ENCODE data around the gene DPP6.

DPP6 gene

DNA sequence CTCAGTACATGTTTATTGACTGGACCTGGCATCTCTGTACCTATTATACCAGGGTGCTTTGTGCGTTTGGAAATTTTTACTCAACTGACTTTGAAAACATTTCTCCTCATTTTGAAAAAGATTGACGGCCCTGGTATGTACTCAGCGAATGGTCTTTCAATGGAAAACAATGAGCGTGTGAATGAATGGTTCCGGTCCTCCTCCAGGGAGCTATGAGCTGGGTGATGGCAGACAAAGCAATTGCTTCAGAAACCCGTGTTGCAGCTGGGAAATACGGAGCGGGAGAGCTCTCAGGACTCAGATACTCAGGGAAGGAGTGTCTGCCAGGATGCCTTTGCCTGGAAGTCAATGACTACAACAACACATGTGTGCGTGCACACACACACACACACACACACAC, 824.8 kb downstream of the DPP6 start:
- DNase-seq (ENCODE audit: low read depth in 3 of 3): no peak

DNA sequence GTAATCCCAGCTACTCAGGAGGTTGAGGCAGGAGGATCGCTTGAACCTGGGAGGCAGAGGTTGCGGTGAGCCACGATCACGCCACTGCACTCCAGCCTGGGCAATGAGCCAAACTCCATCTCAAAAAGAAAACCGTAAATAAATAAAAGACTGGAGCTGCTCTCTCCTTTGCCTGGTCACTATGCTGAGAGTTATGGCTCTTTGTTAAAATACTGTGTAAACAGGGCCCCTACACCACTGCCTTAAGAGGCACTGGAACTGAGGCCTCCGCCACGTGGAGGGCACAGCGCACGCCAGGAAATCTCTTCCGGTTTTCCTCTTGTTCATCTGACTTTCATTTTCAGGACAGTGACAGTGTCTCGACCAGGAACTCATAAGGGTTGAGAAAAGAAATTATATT, 827.4 kb downstream of the DPP6 start:
- DNase-seq (ENCODE audit: low read depth in 3 of 3): no peak

DNA sequence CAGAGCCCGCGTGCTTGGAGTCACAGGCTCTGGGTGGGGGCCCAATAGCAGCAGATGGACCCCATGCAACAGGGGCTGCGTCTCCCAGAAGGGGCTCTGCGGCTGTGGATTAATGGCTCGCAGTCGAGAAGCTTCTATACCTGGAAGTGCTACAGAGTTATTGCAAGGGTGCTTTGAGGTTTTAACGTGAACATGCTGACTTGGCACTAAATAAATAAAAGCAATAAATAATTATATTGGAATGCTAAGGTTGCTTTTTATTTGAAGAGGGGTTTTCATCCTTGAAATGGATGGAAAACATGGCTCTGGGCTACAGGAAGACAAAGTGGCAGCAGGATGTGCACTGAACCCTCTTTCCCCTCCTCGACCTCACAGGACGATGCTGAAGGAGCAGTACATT, 828.3 kb downstream of the DPP6 start:
- no peak for DNase-seq (ENCODE audit: low read depth in 3 of 3)

DNA sequence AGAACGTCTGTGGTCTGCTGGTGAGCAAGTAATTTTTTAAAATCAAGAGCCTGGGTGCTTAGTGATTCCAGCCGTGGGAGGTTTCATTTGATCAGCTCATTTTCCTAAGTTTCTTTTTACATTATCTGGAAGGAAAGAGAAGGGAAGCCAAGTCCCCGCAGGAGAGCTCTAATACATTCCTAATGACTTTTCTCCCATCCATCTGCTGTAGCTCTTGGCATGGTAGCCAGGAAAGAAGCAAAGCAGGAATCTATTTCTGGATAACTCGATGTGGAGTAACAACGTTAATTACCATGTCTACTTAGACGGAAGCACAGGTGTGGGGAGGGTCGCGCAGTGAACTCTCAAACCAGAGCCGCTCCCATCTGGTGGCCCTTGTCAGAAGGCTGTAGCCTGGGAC, 828.8 kb downstream of the DPP6 start:
- DNase-seq (ENCODE audit: low read depth in 3 of 3): no peak

DNA sequence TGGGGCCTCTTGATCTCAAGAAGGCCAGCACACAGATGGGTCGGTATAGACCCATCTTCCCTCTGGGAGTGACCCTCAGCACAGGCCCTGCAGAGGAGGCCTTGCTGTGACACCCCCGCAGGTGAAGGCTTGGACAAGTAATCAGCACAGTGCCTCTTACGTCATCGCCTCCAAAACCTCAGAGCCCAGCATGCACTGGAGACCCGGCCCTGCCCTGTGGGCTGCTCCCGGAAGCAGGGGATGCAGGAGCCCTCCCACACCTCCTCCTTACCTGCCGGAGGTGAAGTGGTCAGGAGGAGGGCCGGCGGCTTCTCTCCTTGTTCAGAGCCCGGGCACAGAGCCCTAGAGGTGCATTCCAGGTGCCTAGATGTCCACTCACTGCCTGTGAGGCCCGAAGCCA, 829.3 kb downstream of the DPP6 start:
- DNase-seq (ENCODE audit: low read depth in 3 of 3): no peak

DNA sequence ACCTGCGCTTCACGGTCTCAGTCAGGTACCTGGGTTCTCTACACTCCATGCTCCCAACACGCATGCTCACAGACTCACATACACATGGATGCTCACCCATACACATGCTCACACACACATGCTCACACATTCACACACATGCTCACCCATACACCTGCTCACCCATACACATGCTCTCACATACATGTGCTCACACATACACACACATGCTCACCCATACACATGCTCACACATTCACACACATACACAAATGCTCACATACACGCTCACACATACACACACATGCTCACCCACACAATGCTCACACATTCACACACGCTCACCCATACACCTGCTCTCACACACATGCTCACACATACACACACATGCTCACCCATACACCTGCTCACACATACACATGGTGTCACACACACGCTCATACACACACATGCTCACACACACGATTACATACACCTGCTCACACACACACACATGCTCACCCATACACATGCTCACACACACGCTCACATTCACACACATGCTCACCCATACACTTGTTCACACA, 830.8 kb downstream of the DPP6 start:
- DNase-seq (ENCODE audit: low read depth in 3 of 3): no peak

DNA sequence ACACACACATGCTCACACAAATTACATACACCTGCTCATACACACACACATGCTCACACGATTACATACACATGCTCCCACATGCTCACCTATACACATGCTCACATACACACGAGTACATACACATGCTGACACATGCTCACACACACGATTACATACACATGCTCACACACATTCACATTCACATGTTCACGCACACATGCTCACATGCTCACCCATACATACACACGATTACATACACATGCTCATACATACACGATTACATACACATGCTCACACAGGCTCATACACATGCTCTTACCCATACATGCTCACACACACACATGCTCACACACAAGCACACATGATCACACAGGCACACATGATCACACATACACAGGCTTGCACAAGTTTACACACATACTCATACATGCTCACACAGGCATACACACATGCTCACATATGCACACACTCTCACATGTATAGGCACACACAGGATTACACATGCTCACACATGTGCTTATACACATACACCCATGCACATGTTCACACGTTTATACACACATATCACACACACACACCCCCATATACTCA, 832.2 kb downstream of the DPP6 start:
- no peak for DNase-seq (ENCODE audit: low read depth in 3 of 3)

DNA sequence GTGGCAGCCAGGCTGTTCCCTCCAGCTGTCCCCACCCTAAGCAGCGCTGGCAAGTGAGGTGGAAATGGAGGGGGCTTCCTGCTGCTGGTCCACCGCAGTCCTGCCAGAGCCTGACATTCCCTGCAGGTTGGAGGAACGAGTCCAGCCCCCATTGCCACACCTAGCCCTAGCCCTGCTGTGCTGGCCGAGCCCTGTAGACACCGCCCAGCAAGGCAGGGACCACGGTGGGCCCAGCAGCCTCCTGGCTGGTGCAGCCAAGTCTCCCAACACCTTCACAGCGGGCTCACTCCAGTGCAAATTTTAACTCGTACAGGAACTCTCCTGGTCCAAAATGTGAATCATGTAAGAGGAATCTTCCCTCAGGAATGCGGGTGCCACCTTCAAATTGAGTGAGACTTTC, 834.4 kb downstream of the DPP6 start:
- no peak for DNase-seq (ENCODE audit: low read depth in 3 of 3)

DNA sequence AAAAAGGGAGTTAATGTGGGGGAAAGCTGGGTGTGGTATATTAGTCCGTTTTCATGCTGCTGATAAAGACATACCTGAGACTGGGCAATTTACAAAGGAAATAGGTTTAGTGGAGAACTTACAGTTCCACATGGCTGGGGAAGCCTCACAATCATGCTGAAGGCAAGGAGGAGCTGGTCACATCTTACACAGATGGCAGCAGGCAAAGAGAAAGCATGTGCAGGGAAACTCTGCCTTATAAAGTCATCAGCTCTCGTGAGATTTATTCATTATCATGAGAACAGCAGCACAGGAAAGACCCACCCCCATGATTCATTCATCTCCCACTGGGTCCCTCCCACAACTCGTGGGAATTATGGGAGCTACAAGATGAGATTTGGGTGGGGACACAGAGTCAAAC, 836.5 kb downstream of the DPP6 start:
- DNase-seq (ENCODE audit: low read depth in 3 of 3): no peak

DNA sequence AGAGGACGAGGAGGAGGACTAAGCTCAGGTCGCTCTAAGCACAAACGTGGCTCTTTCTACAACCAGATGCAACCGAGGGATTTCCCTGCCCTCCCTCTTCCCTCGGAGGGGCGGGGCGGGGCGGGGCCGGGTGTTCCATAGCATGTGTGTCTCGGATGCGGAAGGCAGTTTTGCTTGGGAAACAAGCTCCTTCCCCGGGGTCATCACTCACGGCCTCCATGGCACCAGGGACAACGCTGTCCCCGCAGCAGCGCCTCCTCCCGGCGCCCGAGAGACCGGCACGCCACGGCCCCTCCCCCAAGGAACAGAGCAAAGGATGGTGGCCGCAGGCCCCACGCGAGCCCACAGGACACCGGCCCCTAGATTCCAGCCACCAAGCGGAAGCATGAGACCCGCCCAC, 840.3 kb downstream of the DPP6 start:
- DNase-seq (ENCODE audit: low read depth in 3 of 3): no peak

DNA sequence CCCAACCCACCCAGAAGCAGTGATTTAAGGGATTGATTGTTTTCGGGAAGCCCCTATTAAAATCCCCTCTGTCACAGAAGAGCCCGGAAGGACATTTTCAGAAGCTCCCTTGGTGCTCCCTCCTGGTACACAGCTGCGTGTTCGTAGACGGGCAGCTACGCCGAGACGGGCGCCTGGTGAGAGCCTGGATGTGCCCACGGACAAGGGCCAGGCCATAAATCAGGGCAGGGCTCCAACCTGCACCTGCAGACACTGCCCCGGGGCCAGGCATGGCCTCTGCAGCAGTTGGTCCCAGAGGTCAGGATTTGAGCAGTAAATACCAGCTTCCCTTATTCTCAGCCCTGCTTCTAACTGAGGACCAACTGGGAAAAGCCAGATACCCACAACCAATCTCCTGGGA, 843.9 kb downstream of the DPP6 start:
- DNase-seq (ENCODE audit: low read depth in 3 of 3): no peak

DNA sequence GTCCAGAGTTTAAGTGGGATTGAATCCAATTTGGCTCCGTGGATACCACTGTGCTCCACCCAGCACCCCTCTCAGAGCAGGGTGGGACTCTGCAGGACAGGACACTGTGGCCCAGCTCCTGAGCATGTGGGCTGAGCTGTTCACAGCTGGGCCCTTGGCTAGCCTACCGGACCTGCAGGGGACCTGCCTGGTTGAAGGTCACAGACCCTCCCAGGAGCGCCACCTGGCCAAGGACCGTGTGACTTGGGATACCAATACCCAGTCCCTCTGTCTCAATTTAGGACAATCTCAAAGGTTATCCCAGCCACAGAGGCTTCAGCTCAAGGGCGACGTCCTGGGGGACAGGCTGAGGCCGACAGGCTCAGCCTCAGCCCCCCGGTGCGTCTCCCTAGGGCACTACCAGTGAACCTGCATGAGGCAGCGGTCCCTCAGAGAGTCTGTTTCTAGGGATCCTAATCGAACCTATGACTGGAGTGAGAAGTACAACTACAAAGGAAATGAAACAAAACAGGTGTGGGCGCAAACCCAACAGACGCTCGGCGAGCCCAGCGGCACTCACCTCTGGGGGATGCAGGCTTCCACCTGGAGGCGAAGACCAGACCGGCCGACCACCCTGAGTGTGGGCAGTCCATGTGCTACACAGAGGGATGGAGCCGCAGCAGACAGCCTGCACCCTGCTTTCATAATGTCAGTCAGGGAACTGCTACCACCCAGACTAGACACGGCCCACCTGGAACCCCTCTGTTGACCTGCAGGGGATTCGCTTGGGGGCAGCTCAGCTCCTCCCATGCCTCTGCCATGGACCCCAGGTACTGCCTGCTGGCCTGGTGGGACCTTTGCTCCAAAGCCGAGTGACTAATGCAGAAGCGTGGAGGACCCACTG, 847.0 kb downstream of the DPP6 start:
- no peak for DNase-seq (ENCODE audit: low read depth in 3 of 3)

DNA sequence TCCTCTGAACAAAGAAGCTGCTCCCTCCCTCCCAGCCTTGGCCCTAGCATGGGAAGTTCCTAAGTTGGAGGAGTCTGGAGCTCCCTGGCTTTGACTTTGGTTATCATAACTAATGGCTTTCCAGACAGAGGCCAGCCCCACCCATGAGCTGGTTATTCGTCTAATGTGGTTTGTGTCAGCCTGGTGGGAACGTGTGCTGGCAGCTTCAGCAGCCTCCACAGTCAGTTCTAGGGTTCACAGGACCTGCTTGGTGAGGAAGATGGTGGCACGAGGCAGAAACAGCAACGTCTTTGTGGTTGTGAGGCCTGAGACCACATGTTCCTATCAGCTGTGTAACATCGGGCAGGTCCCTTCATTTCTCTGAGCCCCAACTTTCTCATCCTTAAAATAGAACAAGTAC, 847.7 kb downstream of the DPP6 start:
- no peak for DNase-seq (ENCODE audit: low read depth in 3 of 3)

DNA sequence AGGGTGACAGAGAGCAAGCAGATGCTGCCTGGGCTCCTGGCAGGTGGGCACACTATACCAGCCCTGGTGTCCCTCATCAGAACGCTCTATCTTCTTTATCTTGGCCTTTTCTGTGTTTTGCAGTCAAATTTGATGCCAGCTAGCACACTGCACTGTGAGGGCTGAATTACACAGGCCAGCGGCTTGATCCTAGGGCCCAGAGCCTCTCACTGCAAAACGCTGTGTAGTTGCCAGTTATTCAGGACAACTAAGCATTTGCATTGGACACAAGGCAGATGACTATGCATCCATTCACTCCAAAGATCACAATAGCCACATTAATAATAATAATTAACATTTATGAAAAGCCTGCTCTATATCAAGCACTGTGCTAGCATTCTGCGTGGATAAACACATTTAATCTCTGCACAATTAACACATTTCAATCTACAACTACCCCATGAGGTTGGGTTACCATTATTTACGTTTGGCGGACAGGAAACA, 850.4 kb downstream of the DPP6 start:
- no peak for DNase-seq (ENCODE audit: low read depth in 3 of 3)

DNA sequence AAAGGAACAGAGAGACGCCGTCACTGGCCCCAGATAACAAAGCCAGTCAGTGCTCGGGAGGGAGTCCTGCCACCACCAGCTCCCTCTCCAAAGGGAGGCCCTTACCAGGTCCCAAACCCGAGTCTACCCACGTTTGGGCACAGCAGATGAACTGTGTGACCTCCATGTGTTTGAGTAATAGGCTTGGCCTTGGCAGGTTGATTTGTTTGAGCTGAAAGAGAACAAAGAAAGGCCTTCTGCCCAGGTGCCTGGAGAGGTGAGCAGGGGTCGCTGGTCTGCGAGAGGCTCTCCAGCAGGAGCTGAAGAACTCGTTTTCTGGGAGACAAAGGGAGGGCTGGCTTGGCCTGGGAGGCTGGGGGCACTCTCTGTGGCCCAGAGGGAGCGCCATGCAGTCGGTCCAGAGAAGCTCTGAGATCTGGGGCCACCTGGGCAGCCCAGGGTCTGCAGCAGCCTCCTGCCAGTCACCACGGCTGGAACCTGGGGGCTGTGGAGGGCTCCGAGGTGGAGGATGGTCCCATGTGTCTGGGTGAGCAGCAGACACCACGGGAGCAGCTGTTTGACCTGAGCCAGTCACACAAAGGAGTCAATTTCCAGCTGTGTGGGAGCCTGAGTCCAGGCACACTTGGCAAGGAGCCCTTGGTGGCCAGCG, 851.0 kb downstream of the DPP6 start:
- DNase-seq (ENCODE audit: low read depth in 3 of 3): no peak

DNA sequence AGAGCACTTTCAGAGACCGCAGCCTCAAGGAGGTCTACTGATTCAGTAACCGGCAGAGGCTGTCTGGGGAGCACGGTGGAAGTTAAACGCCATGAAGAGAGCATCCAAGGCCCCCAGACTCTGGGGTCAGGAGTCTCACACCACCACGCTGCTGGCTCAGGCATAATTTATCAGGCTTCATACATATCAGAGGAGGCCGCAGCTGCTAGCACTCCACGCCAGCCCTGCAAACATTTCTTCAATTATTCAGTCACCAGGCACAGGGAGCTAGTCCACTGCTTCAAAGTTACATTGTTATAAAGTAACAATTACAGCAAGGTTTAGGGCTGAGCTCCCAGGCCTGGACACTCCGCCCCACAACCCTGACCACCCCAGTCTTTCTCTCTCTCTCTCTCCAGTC, 852.9 kb downstream of the DPP6 start:
- no peak for DNase-seq (ENCODE audit: low read depth in 3 of 3)

DNA sequence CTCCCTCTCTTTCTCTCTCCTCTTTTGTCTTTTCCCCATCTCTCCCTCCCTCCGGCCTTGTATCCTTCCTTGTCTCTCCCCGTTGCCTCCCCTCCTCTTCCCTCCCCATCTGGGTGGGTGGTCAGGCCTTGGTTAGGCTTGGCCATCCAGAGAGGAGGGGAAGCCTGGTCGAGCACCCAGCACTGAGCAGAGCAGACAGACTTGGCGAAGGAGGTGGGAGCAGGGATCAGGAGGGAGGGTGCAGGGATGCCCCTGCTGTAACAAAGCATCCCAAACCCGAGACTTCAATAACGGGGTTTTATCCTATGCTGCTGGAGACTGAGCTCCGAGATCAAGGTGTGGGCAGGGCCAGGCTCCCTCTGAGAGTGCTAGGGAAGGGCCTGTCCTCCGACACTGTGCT, 853.4 kb downstream of the DPP6 start:
- DNase-seq (ENCODE audit: low read depth in 3 of 3): no peak

DNA sequence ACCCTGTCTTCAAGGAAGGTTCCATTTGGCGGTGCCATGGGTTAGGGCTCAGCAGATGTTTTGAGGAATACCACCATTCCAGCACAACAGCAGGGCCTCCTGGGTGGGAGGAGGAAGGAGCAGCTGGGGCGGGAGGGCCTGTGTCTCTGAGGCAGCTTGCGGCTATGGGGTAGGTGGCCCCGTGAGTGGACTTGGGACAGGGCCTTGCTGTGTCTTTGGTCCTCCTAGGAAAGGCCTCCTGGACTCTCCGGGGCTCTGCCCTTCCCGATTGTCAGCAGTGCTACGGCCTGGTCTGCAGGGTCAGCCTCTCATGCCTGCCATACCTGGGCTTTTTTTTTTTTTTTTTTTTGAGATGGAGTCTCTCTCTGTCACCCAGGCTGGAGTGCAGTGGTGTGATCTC, 854.0 kb downstream of the DPP6 start:
- DNase-seq (ENCODE audit: low read depth in 3 of 3): no peak

DNA sequence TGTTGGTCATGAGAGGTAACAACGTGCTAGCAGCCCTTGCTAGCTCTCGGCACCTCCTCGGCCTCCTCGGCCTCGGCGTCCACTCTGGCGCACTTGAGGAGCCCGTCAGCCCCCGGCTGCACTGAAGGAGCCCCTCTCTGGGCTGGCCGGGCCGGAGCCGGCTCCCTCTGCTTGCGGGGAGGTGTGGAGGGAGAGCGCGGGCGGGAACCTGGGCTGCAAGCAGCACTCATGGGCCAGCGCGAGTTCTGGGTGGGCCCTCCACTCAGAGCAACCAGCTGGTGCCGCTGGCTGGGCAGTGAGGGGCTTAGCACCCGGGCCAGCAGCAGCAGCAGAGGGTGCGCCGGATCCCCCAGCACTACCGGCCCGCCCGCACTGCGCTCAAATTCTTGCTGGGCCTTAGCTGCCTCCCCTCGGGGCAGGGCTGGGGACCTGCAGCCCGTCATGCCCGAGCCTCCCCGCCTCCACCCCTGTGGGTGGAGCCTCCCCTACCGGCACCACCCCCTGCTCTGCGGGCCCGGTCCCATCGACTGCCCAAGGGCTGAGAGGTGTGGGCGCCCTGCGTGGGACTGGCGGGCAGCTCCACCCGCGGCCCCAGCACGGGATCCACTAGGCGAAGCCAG, 854.6 kb downstream of the DPP6 start:
- DNase-seq (ENCODE audit: low read depth in 3 of 3): no peak

DNA sequence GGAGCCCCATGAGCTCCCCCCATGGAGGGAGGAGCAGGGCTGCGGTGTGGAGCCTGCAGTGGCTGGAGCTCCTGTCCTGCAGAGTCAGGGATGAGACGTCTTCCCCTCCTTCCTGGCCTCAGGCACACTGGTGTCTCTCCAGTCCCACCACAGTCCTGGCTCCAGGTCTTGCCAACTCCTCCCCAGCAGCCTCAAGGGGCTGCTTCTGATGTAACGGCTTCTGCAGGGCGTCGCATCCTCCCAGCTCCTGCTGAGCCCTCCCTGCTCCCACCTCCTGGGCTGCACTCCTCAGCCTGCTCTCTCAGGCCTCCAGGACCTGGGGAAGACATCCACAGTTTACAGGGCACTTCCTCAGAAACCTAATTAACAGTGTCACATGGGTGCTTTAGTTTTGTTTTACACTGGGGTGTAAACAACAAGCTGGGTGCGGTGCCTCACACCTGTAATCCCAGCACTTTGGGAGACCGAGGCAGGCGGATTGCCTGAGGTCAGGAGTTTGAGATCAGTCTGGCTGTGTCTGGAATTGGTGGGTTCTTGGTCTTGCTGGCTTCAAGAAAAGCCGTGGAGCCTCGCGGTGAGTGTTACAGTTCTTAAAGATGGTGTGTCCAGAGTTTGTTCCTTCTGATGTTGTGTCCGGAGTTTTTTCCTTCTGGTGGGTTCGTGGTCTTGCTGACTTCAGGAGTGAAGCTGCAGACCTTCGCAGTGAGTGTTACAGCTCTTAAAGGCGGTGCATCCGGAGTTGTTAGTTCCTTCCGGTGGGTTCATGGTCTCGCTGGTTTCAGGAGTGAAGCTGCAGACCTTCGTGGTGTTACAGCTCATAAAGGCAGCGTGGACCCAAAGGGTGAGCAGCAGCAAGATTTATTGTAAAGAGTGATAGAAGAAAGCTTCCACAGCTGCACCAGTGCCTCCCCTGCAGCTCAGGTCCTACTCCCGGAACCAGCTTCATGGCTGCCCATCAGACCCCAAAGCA, 855.7 kb downstream of the DPP6 start:
- no peak for DNase-seq (ENCODE audit: low read depth in 3 of 3)
